Measurements from ENCODE around the gene ADAMTS12. TPM values are rescaled to one million over a fixed set of nuclear protein-coding genes. Genes with fewer than 3 reads are reported as not detected.

The ADAMTS12 gene
- total and polyA plus RNA-seq, 10 of the 15 experiments (the other 5 are each of a cell fraction or from before 2014, with no cell fraction given), result 0.11 to 35.8 (median 20.7) TPM

GRCh38 chr5:33800241-33800950, 91.4 kb downstream of the ADAMTS12 start:
- TF ChIP-seq HDGF (IDR thresholded peaks at IDR 0.05) (no peak), RAD21 (IDR thresholded peaks at IDR 0.05; ENCODE audit: insufficient read depth, low read depth, low read length) (peak; percentile 39)
- Histone ChIP-seq H3K27me3 (replicated peaks in 1 of 2; ENCODE audit: control insufficient read depth in 2 of 2, insufficient read depth in 2 of 2, low read length in 1 of 2) (no peaks in the 10 kb centered on the region), H3K9ac (ENCODE audit: control insufficient read depth, insufficient read depth, low read length) (no peak overlapping the region), H3K4me3 (no peak overlapping the region), H2AFZ (ENCODE audit: control insufficient read depth, low read depth, low read length) (no peak overlapping the region), H3K9me3 (replicated peaks; ENCODE audit: control insufficient read depth, insufficient read depth, low read length) (no peaks in the 10 kb centered on the region), H3K27ac (ENCODE audit: control insufficient read depth, insufficient read depth) (no peak overlapping the region), H3K4me1 (ENCODE audit: control insufficient read depth, insufficient read depth, low read length) (no peaks in the 10 kb centered on the region), H3K4me2 (ENCODE audit: control insufficient read depth, insufficient read depth) (no peak overlapping the region), H4K20me1 (ENCODE audit: control insufficient read depth, insufficient read depth) (no peaks in the 10 kb centered on the region), H3K36me3 (ENCODE audit: control insufficient read depth in 2 of 2, insufficient read depth in 2 of 2, low read length in 1 of 2) (peaks cover 0 to 1% of the 10 kb centered on the region in 2 experiments; a peak in 1 of 4 replicates), H3K79me2 (ENCODE audit: control insufficient read depth, insufficient read depth, low read length) (no peaks in the 10 kb centered on the region)
- SMC1A ChIA-PET (ENCODE audit: uncharacterized antibody, unreplicated experiment), result interaction anchor here (0.8 to 0.9 kb wide), 3 partner anchors 11 to 123 kb away, joined by 3 read pairs; no protein-coding TSS in a partner anchor
- RAD21 ChIA-PET (ENCODE audit: unreplicated experiment), result interaction anchor here (1.1 kb wide), 1 partner anchor 211 kb away, joined by 3 read pairs; no protein-coding TSS in a partner anchor
- DNase-seq (ENCODE audit: low read depth, low spot score), result no peak
- in situ Hi-C loops (cut with MboI) (no loop called here), intact Hi-C loops (cut with micrococcal nuclease; ENCODE audit: unreplicated experiment) (no loop called here)
- BruUV-seq (replicated peaks), result no TSS peak
- ATAC-seq, result no peak
- no peak for FAIRE-seq
- 59% methylated on average over 7 of the region's 7 CpGs for WGBS (ENCODE audit: insufficient coverage, insufficient replicate concordance, low lambda C conversion rate, missing lambda C conversion rate)
- POLR2A ChIA-PET, result interaction anchor here (0.5 kb wide), 1 partner anchor 9 kb away, joined by 3 read pairs; no protein-coding TSS in a partner anchor
- CTCF ChIA-PET, result interaction anchor here (1.4 to 1.7 kb wide), 3 partner anchors 20 to 364 kb away, joined by 3 to 5 read pairs (median 4); no protein-coding TSS in a partner anchor

- no peaks in the 10 kb centered on the region for H3K27me3 ChIP-seq (replicated peaks in 1 of 2; ENCODE audit: control insufficient read depth in 2 of 2, insufficient read depth in 2 of 2, low read length in 1 of 2)
- H3K79me2 ChIP-seq (ENCODE audit: control insufficient read depth, insufficient read depth, low read length), result no peaks in the 10 kb centered on the region
- no peaks in the 10 kb centered on the region; the same call in 2 of the 3 replicates for H3K9me3 ChIP-seq (replicated peaks; ENCODE audit: control insufficient read depth, insufficient read depth, low read length)
- no peaks in the 10 kb centered on the region for H3K4me1 ChIP-seq (ENCODE audit: control insufficient read depth, insufficient read depth, low read length)
- RAD21 ChIA-PET (ENCODE audit: unreplicated experiment), result no interaction called here
- no peak overlapping the region for H3K4me2 ChIP-seq (ENCODE audit: control insufficient read depth, insufficient read depth)
- intact Hi-C loops (cut with micrococcal nuclease; ENCODE audit: unreplicated experiment), result no loop called here
- H3K36me3 ChIP-seq (ENCODE audit: control insufficient read depth in 2 of 2, insufficient read depth in 2 of 2, low read length in 1 of 2), result no peaks in the 10 kb centered on the region
- SMC1A ChIA-PET (ENCODE audit: uncharacterized antibody, unreplicated experiment), result interaction anchor here (1.0 kb wide), 1 partner anchor 38 kb away, joined by 3 read pairs; no protein-coding TSS in a partner anchor
- POLR2A ChIA-PET, result no interaction called here
- in situ Hi-C loops (cut with MboI), result no loop called here
- H3K27ac ChIP-seq (ENCODE audit: control insufficient read depth, insufficient read depth), result no peak overlapping the region
- DNase-seq (ENCODE audit: low read depth, low spot score), result no peak
- no peak for ATAC-seq
- FAIRE-seq, result no peak
- no peaks in the 10 kb centered on the region for H4K20me1 ChIP-seq (ENCODE audit: control insufficient read depth, insufficient read depth)
- BruUV-seq (replicated peaks), result no TSS peak
- CTCF ChIA-PET, result no interaction called here
- WGBS (ENCODE audit: insufficient coverage, insufficient replicate concordance, low lambda C conversion rate, missing lambda C conversion rate), result 58% methylated on average over 7 of the region's 7 CpGs
- H3K4me3 ChIP-seq, result no peak overlapping the region
- H2AFZ ChIP-seq (ENCODE audit: control insufficient read depth, low read depth, low read length), result no peak overlapping the region
- H3K9ac ChIP-seq (ENCODE audit: control insufficient read depth, insufficient read depth, low read length), result no peak overlapping the region
- TF ChIP-seq LARP7 (IDR thresholded peaks at IDR 0.05) (no peak), SPI1 (IDR thresholded peaks at IDR 0.05; ENCODE audit: borderline replicate concordance, insufficient read depth, low read depth, low read length) (no peak), FOXK2 (IDR thresholded peaks at IDR 0.05) (no peak), PAX5 (IDR thresholded peaks at IDR 0.05; ENCODE audit: borderline replicate concordance, low read depth, low read length) (no peak), ZNF384 (IDR thresholded peaks at IDR 0.05; ENCODE audit: borderline replicate concordance, low read depth, low read length) (no peak), ZNF687 (IDR thresholded peaks at IDR 0.05) (no peak)
These were observed 96.3 kb downstream of the ADAMTS12 start for GRCh38 chr5:33795496-33795895.
